WI38 (cell line): Measurements from ENCODE around the gene CLMP.
"Not testable (repeated sequence)": the region's sequence is repeated elsewhere in the genome, so short reads cannot be mapped to it uniquely, and the experiment has no call there.

ENCODE experiments used
- H3K4me3 ChIP-seq: 2 replicates; pipeline ENCODE4 v1.5.1; 2011; ENCODE audit warnings: low read depth, mild to moderate bottlenecking, control low read depth, low read length
- TF ChIP-seq, protein P1 (sequence below): IDR thresholded peaks from 2 replicates; pipeline ENCODE4 v1.5.1; 2012; ENCODE audit warnings: low read depth, mild to moderate bottlenecking, control low read depth, low read length

CLMP gene

GRCh38 chr11:123158033-123159003 is 36.7 kb downstream of the CLMP start:
- TF ChIP-seq, protein P1, sequence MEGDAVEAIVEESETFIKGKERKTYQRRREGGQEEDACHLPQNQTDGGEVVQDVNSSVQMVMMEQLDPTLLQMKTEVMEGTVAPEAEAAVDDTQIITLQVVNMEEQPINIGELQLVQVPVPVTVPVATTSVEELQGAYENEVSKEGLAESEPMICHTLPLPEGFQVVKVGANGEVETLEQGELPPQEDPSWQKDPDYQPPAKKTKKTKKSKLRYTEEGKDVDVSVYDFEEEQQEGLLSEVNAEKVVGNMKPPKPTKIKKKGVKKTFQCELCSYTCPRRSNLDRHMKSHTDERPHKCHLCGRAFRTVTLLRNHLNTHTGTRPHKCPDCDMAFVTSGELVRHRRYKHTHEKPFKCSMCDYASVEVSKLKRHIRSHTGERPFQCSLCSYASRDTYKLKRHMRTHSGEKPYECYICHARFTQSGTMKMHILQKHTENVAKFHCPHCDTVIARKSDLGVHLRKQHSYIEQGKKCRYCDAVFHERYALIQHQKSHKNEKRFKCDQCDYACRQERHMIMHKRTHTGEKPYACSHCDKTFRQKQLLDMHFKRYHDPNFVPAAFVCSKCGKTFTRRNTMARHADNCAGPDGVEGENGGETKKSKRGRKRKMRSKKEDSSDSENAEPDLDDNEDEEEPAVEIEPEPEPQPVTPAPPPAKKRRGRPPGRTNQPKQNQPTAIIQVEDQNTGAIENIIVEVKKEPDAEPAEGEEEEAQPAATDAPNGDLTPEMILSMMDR, result no peak
- H3K4me3 ChIP-seq, result no peak overlapping the region

DNA sequence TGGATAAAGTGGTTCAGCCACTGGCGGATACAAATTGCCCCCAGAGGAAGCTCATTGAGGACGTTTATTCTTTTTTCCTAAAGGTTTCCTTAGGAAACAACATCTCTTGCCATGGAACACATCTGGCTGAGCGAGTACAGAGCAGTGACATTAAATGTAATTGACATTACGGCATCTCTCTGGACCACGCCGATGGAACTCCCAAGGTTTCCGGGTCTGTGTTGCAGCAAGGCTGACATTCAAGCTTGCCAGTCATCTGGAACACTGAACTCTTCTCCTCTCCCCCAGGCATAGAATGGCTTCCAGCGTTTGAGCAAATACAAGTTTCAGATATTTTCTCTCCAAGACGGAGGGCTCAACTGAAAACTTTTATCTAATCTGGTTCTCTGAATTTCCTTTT is 42.1 kb downstream of the CLMP start:
- H3K4me3 ChIP-seq, result no peak overlapping the region
- TF ChIP-seq, protein P1, result no peak

DNA sequence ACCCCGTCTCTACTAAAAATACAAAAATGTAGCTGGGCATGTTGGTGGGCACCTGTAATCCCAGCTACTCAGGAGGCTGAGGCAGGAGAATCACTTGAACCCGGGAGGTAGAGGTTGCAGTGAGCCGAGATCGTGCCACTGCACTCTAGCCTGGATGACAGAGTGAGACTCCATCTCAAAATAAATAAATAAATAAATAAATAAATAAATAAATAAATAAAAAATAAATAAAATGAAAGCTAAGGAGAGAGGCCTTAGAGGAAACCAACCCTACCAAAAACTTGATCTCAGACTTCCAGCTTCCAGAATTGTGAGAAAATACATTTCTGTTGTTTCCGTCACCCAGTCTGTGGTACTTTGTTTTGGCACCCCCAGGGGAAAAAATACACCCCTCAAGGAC is 42.7 kb downstream of the CLMP start:
- H3K4me3 ChIP-seq, result not testable (repeated sequence)

DNA sequence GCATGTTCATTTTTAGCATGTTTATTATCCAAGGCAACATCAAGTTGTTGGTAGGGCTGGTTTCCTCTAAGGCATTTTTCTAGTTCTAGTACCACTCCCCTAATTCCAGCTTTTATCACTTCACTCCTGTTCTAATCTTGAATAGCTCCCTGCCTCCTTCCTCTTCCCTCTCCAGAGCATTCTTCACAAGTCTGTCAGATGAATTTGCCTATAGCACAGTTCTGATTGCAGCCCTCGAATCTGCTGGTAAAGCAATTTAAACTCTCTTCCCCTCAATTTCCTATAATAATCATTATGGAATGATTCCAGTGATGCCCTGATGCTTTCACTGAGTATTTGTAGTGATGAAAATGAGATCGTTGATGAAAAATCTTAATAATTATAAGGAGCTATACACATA is 43.3 kb downstream of the CLMP start:
- H3K4me3 ChIP-seq, result no peak overlapping the region

GRCh38 chr11:123151366-123151765 is 43.7 kb downstream of the CLMP start:
- no peak overlapping the region for H3K4me3 ChIP-seq
- TF ChIP-seq, protein P1, result no peak

More for the DNA sequence above, 43.3 kb downstream of the CLMP start:
- TF ChIP-seq, protein P1, result no peak

DNA sequence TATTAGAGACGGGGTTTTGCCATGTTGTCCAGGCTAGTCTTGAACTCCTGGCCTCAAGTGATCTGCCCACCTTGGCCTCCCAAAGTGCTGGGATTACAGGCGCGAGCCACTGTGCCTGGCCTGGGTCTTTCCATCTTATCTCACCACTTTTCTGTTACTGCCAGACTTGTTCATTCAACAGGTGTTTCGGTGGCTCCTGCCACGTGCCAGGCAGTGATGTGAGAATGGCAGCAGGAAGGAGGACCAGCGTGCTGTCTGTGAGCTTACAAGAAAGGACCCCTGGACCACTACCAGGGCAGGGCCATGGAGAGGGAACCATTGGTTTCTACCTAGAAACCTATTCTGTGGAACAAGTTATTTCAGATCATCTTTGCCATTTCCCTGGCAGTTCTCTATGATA is 44.2 kb downstream of the CLMP start:
- no peak overlapping the region for H3K4me3 ChIP-seq

GRCh38 chr11:123148965-123149364 is 46.1 kb downstream of the CLMP start:
- TF ChIP-seq, protein P1, result no peak
- no peak overlapping the region for H3K4me3 ChIP-seq

More for the DNA sequence above, 44.2 kb downstream of the CLMP start:
- TF ChIP-seq, protein P1, result no peak

- TF ChIP-seq, protein P1, result no peak
- no peak overlapping the region for H3K4me3 ChIP-seq
These were observed 49.4 kb downstream of the CLMP start for GRCh38 chr11:123145661-123146060.
